AG09319 (cell line): Measurements from ENCODE around the gene NSUN2.

Source experiments
- DNase-seq: peaks from one replicate; pipeline ENCODE4 v3.0.0-alpha.2; 2010; ENCODE audit warnings: low read depth; ENCODE audit errors: extremely low read depth
- CTCF ChIP-seq: IDR thresholded peaks from 2 replicates; pipeline ENCODE4 v1.5.1; 2011; ENCODE audit warnings: low read depth, mild to moderate bottlenecking, inconsistent platforms, low read length, moderate library complexity

Gene NSUN2

DNA sequence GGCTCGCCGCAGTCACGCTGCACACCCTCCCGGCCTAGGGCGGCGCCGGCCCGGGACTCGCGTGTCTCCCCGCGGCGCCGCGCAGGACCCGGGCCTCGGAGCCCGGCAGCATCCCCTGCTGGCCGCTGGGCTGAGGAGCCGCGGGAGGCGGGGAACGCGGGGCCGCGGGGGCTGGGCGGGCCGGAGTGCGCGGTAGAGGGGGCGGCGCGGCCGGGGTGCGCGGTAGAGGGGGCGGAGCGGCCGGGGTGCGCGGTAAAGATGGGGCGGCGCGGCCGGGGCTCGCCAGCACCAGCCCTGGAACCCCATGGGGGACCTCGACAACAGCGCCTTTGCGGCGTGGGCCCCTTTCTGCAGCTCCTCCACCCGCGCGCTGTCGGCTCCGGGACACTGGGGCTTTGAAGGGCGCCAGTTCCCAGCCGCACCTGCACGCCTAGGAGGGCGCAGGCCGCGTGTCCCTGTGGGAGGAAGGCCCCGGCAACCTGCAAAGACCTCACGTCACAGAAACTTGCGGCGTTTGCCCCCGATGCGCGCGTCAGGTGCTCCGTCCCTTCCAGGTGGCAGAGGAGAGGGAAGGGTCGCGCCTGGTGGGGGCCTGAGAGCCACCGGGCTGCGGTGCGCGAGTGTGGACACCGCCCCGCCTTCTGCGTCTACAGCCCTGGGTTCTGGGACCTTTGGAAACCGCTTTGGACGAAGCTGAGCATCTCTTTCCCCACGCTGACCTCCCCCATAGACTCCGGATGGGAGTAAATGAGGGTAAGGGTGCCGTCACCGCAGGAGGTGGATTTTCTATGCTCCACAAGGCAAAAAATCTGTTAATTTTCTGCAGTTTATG lies 49.6 kb downstream of the NSUN2 start:
- no peak for DNase-seq
- peak; percentile 17 for TF ChIP-seq CTCF

GRCh38 chr5:6582507-6583048 lies 50.3 kb downstream of the NSUN2 start:
- DNase-seq: no peak
- TF ChIP-seq CTCF: no peak

- DNase-seq: no peak
- TF ChIP-seq CTCF: no peak
Observed at GRCh38 chr5:6581559-6582426, 51.1 kb downstream of the NSUN2 start.

GRCh38 chr5:6581090-6581489 lies 51.8 kb downstream of the NSUN2 start:
- TF ChIP-seq CTCF: no peak
- no peak for DNase-seq

- no peak for DNase-seq
Observed at GRCh38 chr5:6579535-6579934, 53.3 kb downstream of the NSUN2 start.

DNA sequence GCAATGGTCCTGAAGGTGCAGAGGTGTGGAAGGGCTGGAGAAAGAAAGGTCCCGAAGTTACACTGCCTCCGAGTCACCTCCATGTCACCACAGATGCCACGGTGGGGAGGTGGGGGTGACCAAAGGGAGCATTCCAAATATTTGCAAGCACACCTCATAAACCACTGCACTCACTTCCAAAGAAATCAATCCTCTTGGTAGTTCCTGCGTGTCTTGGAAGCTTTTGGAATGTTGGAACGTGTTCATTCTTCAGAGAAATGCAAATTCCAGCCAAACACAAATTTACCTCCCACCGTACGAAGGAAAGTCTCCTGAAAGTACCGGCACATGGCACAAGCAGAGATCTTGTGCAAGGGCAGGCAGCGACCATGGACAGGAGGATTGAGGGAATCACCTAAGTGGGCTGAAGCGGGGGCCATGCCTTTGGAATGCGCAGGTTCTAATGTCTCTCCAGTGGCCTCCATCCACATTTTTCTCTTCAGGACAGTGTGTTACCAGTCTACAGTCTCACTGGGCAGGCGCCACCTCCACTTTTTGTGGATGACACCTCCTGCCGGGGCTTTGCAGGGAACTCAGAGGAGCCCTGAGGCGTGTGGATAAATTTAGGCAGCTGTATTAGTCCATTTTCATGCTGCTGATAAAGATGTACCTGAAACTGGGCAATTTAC lies 54.0 kb downstream of the NSUN2 start:
- no peak for TF ChIP-seq CTCF
- DNase-seq: no peak

More at GRCh38 chr5:6579535-6579934, 53.3 kb downstream of the NSUN2 start:
- no peak for TF ChIP-seq CTCF
